Upper lobe of left lung (tissue), 6 donors: ENCODE measurements around the gene SOX11. TPM values are rescaled to one million over a fixed set of nuclear protein-coding genes. Genes with fewer than 3 reads are reported as not detected.
A peak's percentile ranks its signal among the peaks of the same experiment; 100 is the strongest.
"Not testable (repeated sequence)": the region's sequence is repeated elsewhere in the genome, so short reads cannot be mapped to it uniquely, and the experiment has no call there.

Source experiments
- ATAC-seq, 2 donors: fragments of 200-7000 bp; cut with Tn5 transposase; one replicate each; pipeline ENCODE4 v1.9.1; 2022; ENCODE audit warnings: mild to moderate bottlenecking in 2 of 2, moderate library complexity in 2 of 2; ENCODE audit not compliant: low FRiP score in 2 of 2
- DNase-seq, 2 donors: peaks; one replicate each; pipeline ENCODE4 v3.0.0-alpha.2; 2019 to 2020
- H3K27ac ChIP-seq, 4 donors: fragments of 200-600 bp; sonication (generic); one replicate each; pipeline ENCODE4 v1.5.1; 2016 to 2019
- H3K27me3 ChIP-seq, 4 donors: fragments of 200-600 bp; sonication (generic); one replicate each; pipeline ENCODE4 v1.5.1; 2017 to 2019
- H3K36me3 ChIP-seq, 4 donors: fragments of 200-600 bp; sonication (generic); one replicate each; pipeline ENCODE4 v1.5.1; 2016 to 2019
- H3K4me1 ChIP-seq, 4 donors: fragments of 200-600 bp; sonication (generic); one replicate each; pipeline ENCODE4 v1.5.1; 2018 to 2019
- H3K4me3 ChIP-seq, 4 donors: fragments of 200-600 bp; sonication (generic); one replicate each; pipeline ENCODE4 v1.5.1; 2017 to 2019; ENCODE audit warnings: mild to moderate bottlenecking in 2 of 4, moderate library complexity in 1 of 4
- H3K9me3 ChIP-seq, 4 donors: fragments of 200-600 bp; sonication (generic); one replicate each; pipeline ENCODE4 v1.5.1; 2018 to 2019
- CTCF ChIP-seq, 6 experiments: fragments of 450-650 bp in 4 of 6; fragments of 200-600 bp in 2 of 6; sonication (generic) in 2 of 6; IDR thresholded peaks; one replicate each; pipeline ENCODE4 v1.5.1; 2016 to 2019; ENCODE audit warnings: antibody characterized with exemption in 6 of 6
- EP300 ChIP-seq, 4 donors: sonication (generic); formaldehyde crosslinking; IDR thresholded peaks; one replicate each; pipeline ENCODE4 v1.5.1; 2017; ENCODE audit warnings: antibody characterized with exemption in 4 of 4, control low read depth in 2 of 4
- POLR2A ChIP-seq, 4 donors: fragments of 450-650 bp; IDR thresholded peaks; one replicate each; pipeline ENCODE4 v1.5.1; 2016 to 2017; ENCODE audit warnings: antibody characterized with exemption in 4 of 4, mild to moderate bottlenecking in 2 of 4
- POLR2AphosphoS5 ChIP-seq, 2 donors: sonication (generic); formaldehyde crosslinking; IDR thresholded peaks; one replicate each; pipeline ENCODE4 v1.5.1; 2017; ENCODE audit warnings: antibody characterized with exemption in 2 of 2
- WGBS, 2 donors: methylation state at CpG; one replicate each; pipeline ENCODE4 v1.1.5; 2017 to 2018; 5-methylcytosine and 5-hydroxymethylcytosine counted together
- total RNA-seq, 6 donors: library from RNA; depleted of rRNA in 4 of 6; stranded (reverse); fragments of >200 nt in 4 of 6; gene quantifications; one replicate each; pipeline versions ENCODE4 v1.1.0 to v1.2.1, GENCODE V29; 2016 to 2021
- donor health status: DM: no; HTN: no; CAD: no; lungs with moderate emphysema.
- donor health status: DM: no; HTN: yes; CAD: no; lungs with severe emphysema.

SOX11 gene
- under 1 TPM in 2 of 6 donors, not detected in 4; 0.06 to 0.13 TPM for total RNA-seq

- no peak within 1 kb of the TSS for H3K27ac ChIP-seq
- no peaks in the 10 kb centered on the region for H3K36me3 ChIP-seq
- H3K27me3 ChIP-seq: peaks cover 4 to 53% (median 31%) of the 10 kb centered on the region in 4 donors
- peak within 1 kb of the TSS in 3 of 4 donors; percentile 30 to 39 (median 37) for H3K4me3 ChIP-seq
- H3K9me3 ChIP-seq: no peaks in the 10 kb centered on the region
- peak in 1 of 2 donors; percentile 77 for DNase-seq
- 1 to 3% methylated on average over 14 to 36 of the region's 60 CpGs for WGBS, 2 donors
- peaks cover 34 to 48% (median 41%) of the 10 kb centered on the region in 4 donors for H3K4me1 ChIP-seq
- peak in 1 of 2 donors; percentile 20 for ATAC-seq
- TF ChIP-seq EP300 (IDR thresholded peaks at IDR 0.05) (no peak), POLR2AphosphoS5 (IDR thresholded peaks at IDR 0.05) (no peak), CTCF (IDR thresholded peaks at IDR 0.05) (no peak), POLR2A (IDR thresholded peaks at IDR 0.05) (no peak)
These were observed at the start of gene SOX11 for GRCh38 chr2:5691985-5692529. TSS of gene SOX11 (plus strand) at chr2:5692384. CDS start at chr2:5692722, 338 bp downstream.

GRCh38 chr2:5652734-5653133, 39.5 kb upstream of the SOX11 start:
- not testable (repeated sequence) for H3K4me1 ChIP-seq, H3K9me3 ChIP-seq, H3K4me3 ChIP-seq, ATAC-seq, H3K27me3 ChIP-seq, DNase-seq, H3K36me3 ChIP-seq, H3K27ac ChIP-seq
- 65 to 72% methylated on average over 2 of the region's 2 CpGs for WGBS, 2 donors

GRCh38 chr2:5653756-5654155, 38.4 kb upstream of the SOX11 start:
- not testable (repeated sequence) for H3K27ac ChIP-seq, H3K4me3 ChIP-seq, H3K27me3 ChIP-seq, H3K9me3 ChIP-seq, DNase-seq, H3K36me3 ChIP-seq, H3K4me1 ChIP-seq, ATAC-seq
- 88 to 92% methylated on average over 4 of the region's 4 CpGs for WGBS, 2 donors

- Histone ChIP-seq H3K9me3 (no peaks in the 10 kb centered on the region), H3K4me1 (no peaks in the 10 kb centered on the region), H3K27ac (no peak overlapping the region), H3K36me3 (no peaks in the 10 kb centered on the region), H3K4me3 (no peak overlapping the region), H3K27me3 (no peaks in the 10 kb centered on the region)
- ATAC-seq (no peak), DNase-seq (no peak)
- no peak for TF ChIP-seq POLR2AphosphoS5 (IDR thresholded peaks at IDR 0.05)
- no peak for TF ChIP-seq POLR2A (IDR thresholded peaks at IDR 0.05)
- no peak for TF ChIP-seq EP300 (IDR thresholded peaks at IDR 0.05)
- TF ChIP-seq CTCF (IDR thresholded peaks at IDR 0.05): no peak
- WGBS, 2 donors: 64 to 81% methylated on average over 4 of the region's 4 CpGs
These were observed 35.0 kb upstream of the SOX11 start for GRCh38 chr2:5657231-5657630.

- Histone ChIP-seq H3K27ac (no peak overlapping the region), H3K4me3 (no peak overlapping the region), H3K27me3 (no peaks in the 10 kb centered on the region), H3K9me3 (no peaks in the 10 kb centered on the region), H3K4me1 (no peaks in the 10 kb centered on the region), H3K36me3 (no peaks in the 10 kb centered on the region)
- TF ChIP-seq POLR2A (IDR thresholded peaks at IDR 0.05): no peak
- no peak for TF ChIP-seq CTCF (IDR thresholded peaks at IDR 0.05)
- TF ChIP-seq EP300 (IDR thresholded peaks at IDR 0.05): no peak
- TF ChIP-seq POLR2AphosphoS5 (IDR thresholded peaks at IDR 0.05): no peak
- WGBS, 2 donors: 62 to 68% methylated on average over 3 of the region's 3 CpGs
- no peak for DNase-seq
- no peak for ATAC-seq
These were observed 31.6 kb upstream of the SOX11 start for GRCh38 chr2:5660591-5660990.

- WGBS, 2 donors: 85 to 87% methylated on average over 5 of the region's 5 CpGs
- H3K36me3 ChIP-seq: no peaks in the 10 kb centered on the region
- H3K9me3 ChIP-seq: no peaks in the 10 kb centered on the region
- no peak for TF ChIP-seq POLR2AphosphoS5 (IDR thresholded peaks at IDR 0.05)
- TF ChIP-seq CTCF (IDR thresholded peaks at IDR 0.05): no peak
- TF ChIP-seq POLR2A (IDR thresholded peaks at IDR 0.05): no peak
- TF ChIP-seq EP300 (IDR thresholded peaks at IDR 0.05): no peak
- no peaks in the 10 kb centered on the region for H3K4me1 ChIP-seq
- DNase-seq (no peak), ATAC-seq (no peak)
- H3K4me3 ChIP-seq: no peak overlapping the region
- H3K27me3 ChIP-seq: no peaks in the 10 kb centered on the region
- H3K27ac ChIP-seq: no peak overlapping the region
These were observed 30.8 kb upstream of the SOX11 start for GRCh38 chr2:5661362-5661761.
